ENCODE results near the gene RASGEF1C.

The RASGEF1C gene

GRCh38 chr5:180159756-180160155 lies 49.3 kb downstream of the RASGEF1C start:
- TF ChIP-seq CTCF (IDR thresholded peaks at IDR 0.05; ENCODE audit: low read depth, low read length), result no peak
- no peak overlapping the region for H3K4me3 ChIP-seq (ENCODE audit: low read depth, low read length)

GRCh38 chr5:180157866-180158265 lies 51.1 kb downstream of the RASGEF1C start:
- H3K4me3 ChIP-seq (ENCODE audit: low read depth, low read length), result no peak overlapping the region
- TF ChIP-seq CTCF (IDR thresholded peaks at IDR 0.05; ENCODE audit: low read depth, low read length), result no peak

- no peak overlapping the region for H3K4me3 ChIP-seq (ENCODE audit: low read depth, low read length)
- no peak for TF ChIP-seq CTCF (IDR thresholded peaks at IDR 0.05; ENCODE audit: low read depth, low read length)
These were observed 52.9 kb downstream of the RASGEF1C start for GRCh38 chr5:180156141-180156540.

GRCh38 chr5:180155365-180155926 lies 53.6 kb downstream of the RASGEF1C start:
- no peak for TF ChIP-seq CTCF (IDR thresholded peaks at IDR 0.05; ENCODE audit: low read depth, low read length)
- no peak overlapping the region for H3K4me3 ChIP-seq (ENCODE audit: low read depth, low read length)

- no peak overlapping the region for H3K4me3 ChIP-seq (ENCODE audit: low read depth, low read length)
- no peak for TF ChIP-seq CTCF (IDR thresholded peaks at IDR 0.05; ENCODE audit: low read depth, low read length)
These were observed 54.1 kb downstream of the RASGEF1C start for GRCh38 chr5:180154821-180155364.

- TF ChIP-seq CTCF (IDR thresholded peaks at IDR 0.05; ENCODE audit: low read depth, low read length), result no peak
These were observed 55.0 kb downstream of the RASGEF1C start for GRCh38 chr5:180153991-180154390.

GRCh38 chr5:180153099-180153498 lies 55.9 kb downstream of the RASGEF1C start:
- H3K4me3 ChIP-seq (ENCODE audit: low read depth, low read length), result no peak overlapping the region
- no peak for TF ChIP-seq CTCF (IDR thresholded peaks at IDR 0.05; ENCODE audit: low read depth, low read length)

More at GRCh38 chr5:180153991-180154390, 55.0 kb downstream of the RASGEF1C start:
- no peak overlapping the region for H3K4me3 ChIP-seq (ENCODE audit: low read depth, low read length)
